RWPE2 (cell line): ENCODE results near the gene LRBA.

Experiments used
- ATAC-seq: fragments of 200-7000 bp; cut with Tn5 transposase; 3 replicates; pipeline ENCODE4 v1.9.1; 2021; ENCODE audit warnings: low read depth
- DNase-seq: peaks from one replicate; pipeline ENCODE4 v3.0.0-alpha.2; 2020; ENCODE audit warnings: low spot score
- H3K27ac ChIP-seq: fragments of 450-650 bp; 2 replicates; pipeline ENCODE4 v1.5.1; 2017; ENCODE audit warnings: mild to moderate bottlenecking; ENCODE audit not compliant: poor library complexity, severe bottlenecking
- H3K27me3 ChIP-seq: fragments of 250-450 bp; sonication (Bioruptor Pico); 2 replicates; pipeline ENCODE4 v1.5.1; 2021; ENCODE audit warnings: mild to moderate bottlenecking, moderate library complexity; ENCODE audit not compliant: insufficient read depth, poor library complexity, severe bottlenecking
- H3K36me3 ChIP-seq: fragments of 250-450 bp; sonication (Bioruptor Pico); 2 replicates; pipeline ENCODE4 v1.5.1; 2020; ENCODE audit warnings: low read depth, mild to moderate bottlenecking, moderate library complexity
- H3K4me1 ChIP-seq: fragments of 250-450 bp; sonication (Bioruptor Pico); 2 replicates; pipeline ENCODE4 v1.5.1; 2021; ENCODE audit warnings: mild to moderate bottlenecking, moderate library complexity; ENCODE audit not compliant: insufficient read depth, poor library complexity, severe bottlenecking
- H3K4me3 ChIP-seq: fragments of 250-450 bp; sonication (Bioruptor Pico); 2 replicates; pipeline ENCODE4 v1.5.1; 2021; ENCODE audit warnings: mild to moderate bottlenecking, moderate library complexity; ENCODE audit not compliant: severe bottlenecking
- H3K9me3 ChIP-seq: fragments of 250-450 bp; sonication (Bioruptor Pico); 2 replicates; pipeline ENCODE4 v1.5.1; 2021; ENCODE audit warnings: mild to moderate bottlenecking, moderate library complexity; ENCODE audit not compliant: severe bottlenecking
- CTCF ChIP-seq: fragments of 450-650 bp; IDR thresholded peaks from one replicate; pipeline ENCODE4 v1.5.1; 2017; ENCODE audit warnings: mild to moderate bottlenecking, moderate library complexity; ENCODE audit not compliant: poor library complexity, severe bottlenecking

LRBA gene

GRCh38 chr4:150402871-150403272 is 612.2 kb downstream of the LRBA start:
- no peaks in the 10 kb centered on the region for H3K27me3 ChIP-seq
- no peak overlapping the region for H3K4me3 ChIP-seq
- TF ChIP-seq CTCF = no peak
- no peaks in the 10 kb centered on the region for H3K9me3 ChIP-seq
- no peak overlapping the region for H3K27ac ChIP-seq
- ATAC-seq (no peak; the same call in 2 of the 3 replicates), DNase-seq (no peak)
- no peaks in the 10 kb centered on the region for H3K4me1 ChIP-seq
- H3K36me3 ChIP-seq = no peaks in the 10 kb centered on the region

GRCh38 chr4:150401083-150401687 is 613.9 kb downstream of the LRBA start:
- Histone ChIP-seq H3K9me3 (no peaks in the 10 kb centered on the region), H3K4me3 (no peak overlapping the region), H3K27ac (no peak overlapping the region), H3K36me3 (no peaks in the 10 kb centered on the region), H3K4me1 (no peaks in the 10 kb centered on the region), H3K27me3 (no peaks in the 10 kb centered on the region)
- no peak for TF ChIP-seq CTCF
- DNase-seq = no peak
- no peak for ATAC-seq

GRCh38 chr4:150395872-150396271 is 619.2 kb downstream of the LRBA start:
- H3K9me3 ChIP-seq = no peaks in the 10 kb centered on the region
- no peak overlapping the region for H3K27ac ChIP-seq
- no peaks in the 10 kb centered on the region for H3K36me3 ChIP-seq
- ATAC-seq (no peak), DNase-seq (no peak)
- H3K4me3 ChIP-seq = no peak overlapping the region
- no peaks in the 10 kb centered on the region for H3K4me1 ChIP-seq
- H3K27me3 ChIP-seq = no peaks in the 10 kb centered on the region
- no peak for TF ChIP-seq CTCF

- Histone ChIP-seq H3K9me3 (no peaks in the 10 kb centered on the region), H3K4me1 (no peaks in the 10 kb centered on the region), H3K27ac (no peak overlapping the region), H3K4me3 (no peak overlapping the region), H3K27me3 (no peaks in the 10 kb centered on the region), H3K36me3 (no peaks in the 10 kb centered on the region)
- no peak for ATAC-seq
- TF ChIP-seq CTCF = no peak
- DNase-seq = no peak
These were observed 621.0 kb downstream of the LRBA start for GRCh38 chr4:150394046-150394445.

- H3K4me1 ChIP-seq = peaks cover 5% of the 10 kb centered on the region
- H3K27ac ChIP-seq = no peak overlapping the region
- no peak for TF ChIP-seq CTCF
- H3K4me3 ChIP-seq = no peak overlapping the region
- H3K27me3 ChIP-seq = no peaks in the 10 kb centered on the region
- H3K9me3 ChIP-seq = no peaks in the 10 kb centered on the region
- DNase-seq (no peak), ATAC-seq (no peak)
- H3K36me3 ChIP-seq = no peaks in the 10 kb centered on the region
These were observed 624.0 kb downstream of the LRBA start for GRCh38 chr4:150391052-150391451.
